Trophoblast cell (in vitro differentiated cells and primary cell): Measurements from ENCODE around the gene BLM.

Source experiments
- DNase-seq, 2 donors: peaks; one replicate each; pipeline ENCODE4 v3.0.0-alpha.2; 2016
- H2AFZ ChIP-seq: 2 replicates; pipeline ENCODE4 v1.6.1; 2013; ENCODE audit warnings: low read length, moderate library complexity, mild to moderate bottlenecking; ENCODE audit not compliant: insufficient read depth, poor library complexity
- H2AK5ac ChIP-seq: 2 replicates; pipeline ENCODE4 v1.6.1; 2013; ENCODE audit warnings: mild to moderate bottlenecking, low read length
- H2BK120ac ChIP-seq: 2 replicates; pipeline ENCODE4 v1.6.1; 2013; ENCODE audit warnings: low read length, mild to moderate bottlenecking, moderate library complexity; ENCODE audit not compliant: insufficient read depth, poor library complexity
- H2BK12ac ChIP-seq: 2 replicates; pipeline ENCODE4 v1.6.1; 2013; ENCODE audit warnings: mild to moderate bottlenecking, low read length, moderate library complexity
- H2BK5ac ChIP-seq: 2 replicates; pipeline ENCODE4 v1.6.1; 2013; ENCODE audit warnings: low read length, low read depth, moderate library complexity, mild to moderate bottlenecking; ENCODE audit not compliant: poor library complexity
- H3K14ac ChIP-seq: 2 replicates; pipeline ENCODE4 v1.6.1; 2013; ENCODE audit warnings: mild to moderate bottlenecking, low read length
- H3K18ac ChIP-seq: 2 replicates; pipeline ENCODE4 v1.6.1; 2013; ENCODE audit warnings: mild to moderate bottlenecking, low read length
- H3K23ac ChIP-seq: 2 replicates; pipeline ENCODE4 v1.6.1; 2013; ENCODE audit warnings: low read length
- H3K27ac ChIP-seq: 2 replicates; pipeline ENCODE4 v1.5.1; 2013; ENCODE audit warnings: low read depth, mild to moderate bottlenecking, inconsistent platforms, low read length, moderate library complexity
- H3K27me3 ChIP-seq: 2 replicates; pipeline ENCODE4 v1.6.1; 2013; ENCODE audit warnings: inconsistent platforms, mild to moderate bottlenecking, low read length, moderate library complexity; ENCODE audit not compliant: insufficient read depth
- H3K36me3 ChIP-seq, 2 experiments: 1 replicate in 1 of 2; 2 replicates in 1 of 2; pipeline ENCODE4 v1.6.1; 2013; ENCODE audit warnings: low read length in 2 of 2, mild to moderate bottlenecking in 2 of 2, moderate library complexity in 1 of 2; ENCODE audit not compliant: insufficient read depth in 2 of 2, control insufficient read depth in 1 of 2
- H3K4ac ChIP-seq: 2 replicates; pipeline ENCODE4 v1.6.1; 2013; ENCODE audit warnings: low read depth, mild to moderate bottlenecking, low read length, moderate library complexity
- H3K4me1 ChIP-seq, 2 experiments: 1 replicate in 1 of 2; 2 replicates in 1 of 2; pipeline ENCODE4 v1.6.1; 2013; ENCODE audit warnings: low read length in 2 of 2, mild to moderate bottlenecking in 2 of 2, moderate library complexity in 1 of 2; ENCODE audit not compliant: insufficient read depth in 2 of 2, control insufficient read depth in 1 of 2
- H3K4me2 ChIP-seq: 2 replicates; pipeline ENCODE4 v1.6.1; 2013; ENCODE audit warnings: inconsistent platforms, mild to moderate bottlenecking, low read length, moderate library complexity
- H3K4me3 ChIP-seq: 2 replicates; pipeline ENCODE4 v1.5.1; 2013; ENCODE audit warnings: mild to moderate bottlenecking, low read depth, low read length, inconsistent platforms
- H3K79me1 ChIP-seq: one replicate; pipeline ENCODE4 v1.6.1; 2013; ENCODE audit warnings: low read length
- H3K79me2 ChIP-seq: 2 replicates; pipeline ENCODE4 v1.6.1; 2013; ENCODE audit warnings: low read length, mild to moderate bottlenecking; ENCODE audit not compliant: control insufficient read depth, insufficient read depth, poor library complexity
- H3K9ac ChIP-seq: 2 replicates; pipeline ENCODE4 v1.6.1; 2013; ENCODE audit warnings: mild to moderate bottlenecking, low read length
- H3K9me3 ChIP-seq: 2 replicates; pipeline ENCODE4 v1.6.1; 2013; ENCODE audit warnings: low read depth, mild to moderate bottlenecking, control low read depth, inconsistent platforms, low read length; ENCODE audit not compliant: insufficient read depth
- H4K12ac ChIP-seq: 2 replicates; pipeline ENCODE4 v1.6.1; 2013; ENCODE audit warnings: low read depth, mild to moderate bottlenecking, low read length, moderate library complexity
- H4K8ac ChIP-seq: 2 replicates; pipeline ENCODE4 v1.6.1; 2013; ENCODE audit warnings: low read depth, mild to moderate bottlenecking, low read length, moderate library complexity
- H4K91ac ChIP-seq: one replicate; pipeline ENCODE4 v1.6.1; 2013; ENCODE audit warnings: low read depth, mild to moderate bottlenecking, low read length, moderate library complexity
- WGBS: extraction: QIAGEN DNeasy Blood & Tissue Kit; methylation state at CpG from one replicate; pipeline ENCODE4 v1.1.7; 2013; ENCODE audit warnings: missing lambda C conversion rate; ENCODE audit not compliant: insufficient read length, insufficient coverage; ENCODE audit errors: extremely low coverage; 5-methylcytosine and 5-hydroxymethylcytosine counted together

Gene BLM

DNA sequence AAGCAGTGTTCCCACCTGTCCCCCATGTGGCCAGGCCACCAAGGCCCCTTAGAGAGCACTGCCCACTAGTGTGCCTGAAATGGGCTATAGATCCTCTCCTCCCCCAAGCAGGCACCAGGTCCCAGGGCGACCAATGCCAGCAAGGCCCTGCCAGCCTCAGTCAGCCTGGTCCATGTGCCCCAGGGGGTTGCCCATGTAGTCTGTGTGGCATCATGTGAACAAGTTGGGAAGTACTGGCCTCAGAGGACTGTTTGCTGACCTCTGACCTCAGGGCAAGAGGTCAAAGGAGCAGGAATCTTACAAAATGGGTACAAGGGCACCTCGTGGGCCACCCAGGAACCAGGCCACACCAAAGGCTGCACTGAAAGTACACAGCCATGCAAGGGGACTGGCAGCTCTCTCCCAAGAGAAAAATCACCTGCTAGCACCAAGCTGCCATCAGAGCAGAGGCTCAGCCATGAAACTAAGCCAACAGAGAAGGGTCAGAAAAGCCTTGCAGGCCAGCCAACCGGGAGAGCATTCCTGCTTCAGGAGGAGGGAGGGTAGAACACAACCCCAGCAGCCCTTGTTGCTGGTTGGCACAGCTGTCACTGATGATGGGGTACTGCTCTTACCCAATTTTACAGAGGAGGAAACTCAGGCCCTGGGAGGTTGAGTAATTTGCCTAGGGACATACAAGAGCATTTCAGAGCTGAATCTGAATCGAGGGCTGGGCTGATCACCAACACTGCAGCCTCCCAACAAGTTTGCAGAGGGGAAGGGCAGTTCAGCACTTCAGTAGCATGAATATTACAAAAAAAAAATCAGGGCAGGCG, 146.0 kb downstream of the BLM start:
- Histone ChIP-seq H3K79me2 (no peaks in the 10 kb centered on the region), H3K23ac (no peak overlapping the region), H3K27me3 (no peaks in the 10 kb centered on the region), H3K14ac (no peak overlapping the region), H3K36me3 (no peaks in the 10 kb centered on the region), H2BK12ac (peak overlapping the region; percentile 51), H3K79me1 (peaks cover 11% of the 10 kb centered on the region), H2BK120ac (no peak overlapping the region), H3K18ac (no peak overlapping the region), H2AK5ac (peak overlapping the region; percentile 78), H2AFZ (no peak overlapping the region), H3K4me2 (no peak overlapping the region), H4K8ac (no peak overlapping the region), H3K4ac (no peak overlapping the region), H3K27ac (no peak overlapping the region), H3K4me1 (peaks cover 15 to 19% of the 10 kb centered on the region in 2 experiments), H3K9me3 (peaks cover 2% of the 10 kb centered on the region), H3K4me3 (no peak overlapping the region), H2BK5ac (no peak overlapping the region), H4K91ac (no peak overlapping the region), H4K12ac (no peak overlapping the region), H3K9ac (no peak overlapping the region)
- no peak for DNase-seq
- WGBS: no CpG with 5 or more reads among the region's 5 CpGs

- Histone ChIP-seq H4K91ac (no peak overlapping the region), H2BK12ac (no peak overlapping the region), H3K4me1 (peaks cover 22 to 26% of the 10 kb centered on the region in 2 experiments), H3K18ac (no peak overlapping the region), H3K9ac (no peak overlapping the region), H3K79me2 (no peaks in the 10 kb centered on the region), H3K79me1 (peaks cover 16% of the 10 kb centered on the region), H3K4me3 (no peak overlapping the region), H2AK5ac (no peak overlapping the region), H3K4me2 (no peak overlapping the region), H4K12ac (no peak overlapping the region), H3K27ac (no peak overlapping the region), H2BK5ac (no peak overlapping the region), H3K23ac (no peak overlapping the region), H4K8ac (no peak overlapping the region), H3K9me3 (peaks cover 2% of the 10 kb centered on the region), H3K4ac (no peak overlapping the region), H3K36me3 (no peaks in the 10 kb centered on the region), H3K14ac (no peak overlapping the region), H2BK120ac (no peak overlapping the region), H2AFZ (no peak overlapping the region), H3K27me3 (no peaks in the 10 kb centered on the region)
- DNase-seq: no peak
- WGBS: no CpG with 5 or more reads among the region's 4 CpGs
Measured at GRCh38 chr15:90863987-90864386, 146.8 kb downstream of the BLM start.

- H3K27me3 ChIP-seq: no peaks in the 10 kb centered on the region
Measured at GRCh38 chr15:90864507-90864906, 147.4 kb downstream of the BLM start.

GRCh38 chr15:90865702-90866101, 148.6 kb downstream of the BLM start:
- Histone ChIP-seq H2BK5ac (no peak overlapping the region), H3K79me1 (peaks cover 24% of the 10 kb centered on the region), H3K9ac (no peak overlapping the region), H3K4ac (no peak overlapping the region), H3K23ac (no peak overlapping the region), H4K91ac (no peak overlapping the region), H3K36me3 (no peaks in the 10 kb centered on the region), H3K27me3 (no peaks in the 10 kb centered on the region), H3K27ac (no peak overlapping the region), H2AFZ (no peak overlapping the region), H2AK5ac (peak overlapping the region; percentile 40), H2BK12ac (no peak overlapping the region), H3K79me2 (peaks cover 3% of the 10 kb centered on the region), H3K4me1 (peaks cover 23 to 25% of the 10 kb centered on the region in 2 experiments), H4K8ac (no peak overlapping the region), H4K12ac (no peak overlapping the region), H3K4me3 (no peak overlapping the region), H3K14ac (no peak overlapping the region), H2BK120ac (no peak overlapping the region), H3K18ac (no peak overlapping the region), H3K9me3 (peaks cover 2% of the 10 kb centered on the region), H3K4me2 (no peak overlapping the region)
- DNase-seq: no peak
- no CpG with 5 or more reads among the region's 4 CpGs for WGBS

More at GRCh38 chr15:90864507-90864906, 147.4 kb downstream of the BLM start:
- no peak overlapping the region for H3K27ac ChIP-seq
- no peak overlapping the region for H3K14ac ChIP-seq
- no peaks in the 10 kb centered on the region for H3K79me2 ChIP-seq
- H3K23ac ChIP-seq: no peak overlapping the region
- peaks cover 21% of the 10 kb centered on the region for H3K79me1 ChIP-seq
- H4K8ac ChIP-seq: no peak overlapping the region
- peaks cover 22 to 24% of the 10 kb centered on the region in 2 experiments for H3K4me1 ChIP-seq
- no peak overlapping the region for H3K9ac ChIP-seq
- no peaks in the 10 kb centered on the region for H3K36me3 ChIP-seq
- H2AFZ ChIP-seq: no peak overlapping the region
- no CpG with 5 or more reads among the region's 10 CpGs for WGBS
- H2BK5ac ChIP-seq: no peak overlapping the region
- no peak overlapping the region for H2BK12ac ChIP-seq
- no peak overlapping the region for H4K12ac ChIP-seq
- no peak overlapping the region for H4K91ac ChIP-seq
- DNase-seq: peak in 1 of 2 donors; percentile 36
- H2BK120ac ChIP-seq: no peak overlapping the region
- H3K4me2 ChIP-seq: no peak overlapping the region
- no peak overlapping the region for H3K18ac ChIP-seq
- H3K9me3 ChIP-seq: peaks cover 2% of the 10 kb centered on the region
- no peak overlapping the region for H3K4me3 ChIP-seq
- H2AK5ac ChIP-seq: no peak overlapping the region
- H3K4ac ChIP-seq: peak overlapping the region; percentile 23
